HEK293 (cell line): Measurements from ENCODE around the gene GPR132.

ENCODE experiments used
- BCL6B ChIP-seq: fragments of 450-650 bp; formaldehyde crosslinking; IDR thresholded peaks from 2 replicates; pipeline ENCODE4 v1.5.1; 2017; ENCODE audit warnings: missing biosample characterization, missing genetic modification characterization
- EGR2 ChIP-seq: fragments of 450-650 bp; formaldehyde crosslinking; IDR thresholded peaks from 2 replicates; pipeline ENCODE4 v1.5.1; 2016; ENCODE audit warnings: low read depth, missing biosample characterization, missing genetic modification characterization
- GLIS1 ChIP-seq: fragments of 450-650 bp; formaldehyde crosslinking; IDR thresholded peaks from 2 replicates; pipeline ENCODE4 v1.5.1; 2016; ENCODE audit warnings: missing biosample characterization, missing genetic modification characterization
- GLIS2 ChIP-seq: fragments of 450-650 bp; formaldehyde crosslinking; IDR thresholded peaks from 2 replicates; pipeline ENCODE4 v1.5.1; 2016; ENCODE audit warnings: missing biosample characterization, missing genetic modification characterization
- HIC1 ChIP-seq: fragments of 450-650 bp; formaldehyde crosslinking; IDR thresholded peaks from 2 replicates; pipeline ENCODE4 v1.5.1; 2016; ENCODE audit warnings: missing biosample characterization, missing genetic modification characterization
- KLF10 ChIP-seq: fragments of 450-650 bp; IDR thresholded peaks from 2 replicates; pipeline ENCODE4 v1.5.1; 2018; ENCODE audit warnings: missing biosample characterization, mild to moderate bottlenecking, missing genetic modification characterization
- KLF7 ChIP-seq: fragments of 450-650 bp; formaldehyde crosslinking; IDR thresholded peaks from 2 replicates; pipeline ENCODE4 v1.5.1; 2016; ENCODE audit warnings: missing biosample characterization, missing genetic modification characterization, borderline replicate concordance
- KLF8 ChIP-seq: fragments of 450-650 bp; formaldehyde crosslinking; IDR thresholded peaks from 2 replicates; pipeline ENCODE4 v1.5.1; 2016; ENCODE audit warnings: missing biosample characterization, missing genetic modification characterization
- PRDM10 ChIP-seq: fragments of 450-650 bp; formaldehyde crosslinking; IDR thresholded peaks from 2 replicates; pipeline ENCODE4 v1.5.1; 2016; ENCODE audit warnings: missing biosample characterization, missing genetic modification characterization
- WT1 ChIP-seq: fragments of 450-650 bp; formaldehyde crosslinking; IDR thresholded peaks from 2 replicates; pipeline ENCODE4 v1.5.1; 2016; ENCODE audit warnings: missing biosample characterization, missing genetic modification characterization
- YY2 ChIP-seq: fragments of 450-650 bp; formaldehyde crosslinking; IDR thresholded peaks from 2 replicates; pipeline ENCODE4 v1.5.1; 2016; ENCODE audit warnings: missing biosample characterization, missing genetic modification characterization
- ZBTB11 ChIP-seq: fragments of 450-650 bp; formaldehyde crosslinking; conservative IDR thresholded peaks from 2 replicates; pipeline ENCODE4 v1.5.1; 2016; ENCODE audit warnings: low read depth, missing biosample characterization, missing genetic modification characterization
- ZBTB26 ChIP-seq: fragments of 450-650 bp; formaldehyde crosslinking; optimal IDR thresholded peaks from 2 replicates; pipeline ENCODE3; 2016; ENCODE audit warnings: missing biosample characterization, mild to moderate bottlenecking, missing genetic modification characterization
- ZBTB6 ChIP-seq: fragments of 450-650 bp; formaldehyde crosslinking; IDR thresholded peaks from 2 replicates; pipeline ENCODE4 v1.5.1; 2017; ENCODE audit warnings: missing biosample characterization, missing genetic modification characterization
- ZBTB7A ChIP-seq: fragments of 450-650 bp; formaldehyde crosslinking; IDR thresholded peaks from 2 replicates; pipeline ENCODE4 v1.5.1; 2016; ENCODE audit warnings: low read depth, missing biosample characterization, missing genetic modification characterization
- ZFP3 ChIP-seq: fragments of 450-650 bp; formaldehyde crosslinking; IDR thresholded peaks from 2 replicates; pipeline ENCODE4 v1.5.1; 2016; ENCODE audit warnings: low read depth, missing biosample characterization, missing genetic modification characterization
- ZFP69B ChIP-seq: fragments of 450-650 bp; formaldehyde crosslinking; IDR thresholded peaks from 2 replicates; pipeline ENCODE4 v1.5.1; 2016; ENCODE audit warnings: missing biosample characterization, missing genetic modification characterization
- ZIC2 ChIP-seq: fragments of 450-650 bp; formaldehyde crosslinking; IDR thresholded peaks from 2 replicates; pipeline ENCODE4 v1.5.1; 2016; ENCODE audit warnings: missing biosample characterization, missing genetic modification characterization
- ZNF324 ChIP-seq: fragments of 450-650 bp; formaldehyde crosslinking; IDR thresholded peaks from 2 replicates; pipeline ENCODE4 v1.5.1; 2016; ENCODE audit warnings: missing biosample characterization, missing genetic modification characterization
- ZNF341 ChIP-seq: fragments of 450-650 bp; formaldehyde crosslinking; IDR thresholded peaks from 2 replicates; pipeline ENCODE4; 2016; ENCODE audit warnings: low read depth, missing biosample characterization, missing genetic modification characterization
- ZNF394 ChIP-seq: fragments of 450-650 bp; formaldehyde crosslinking; IDR thresholded peaks from 2 replicates; pipeline ENCODE4 v1.5.1; 2016; ENCODE audit warnings: missing biosample characterization, missing genetic modification characterization, mild to moderate bottlenecking, moderate library complexity, borderline replicate concordance
- ZNF423 ChIP-seq: fragments of 450-650 bp; formaldehyde crosslinking; IDR thresholded peaks from 2 replicates; pipeline ENCODE4 v1.5.1; 2016; ENCODE audit warnings: missing biosample characterization, missing genetic modification characterization
- ZNF501 ChIP-seq: fragments of 450-650 bp; formaldehyde crosslinking; IDR thresholded peaks from 2 replicates; pipeline ENCODE4 v1.5.1; 2016; ENCODE audit warnings: missing biosample characterization, missing genetic modification characterization
- ZNF843 ChIP-seq: fragments of 450-650 bp; formaldehyde crosslinking; IDR thresholded peaks from 2 replicates; pipeline ENCODE4 v1.5.1; 2016; ENCODE audit warnings: missing biosample characterization, missing genetic modification characterization
- ZSCAN30 ChIP-seq: fragments of 450-650 bp; IDR thresholded peaks from 2 replicates; pipeline ENCODE4 v1.5.1; 2018; ENCODE audit warnings: missing biosample characterization, mild to moderate bottlenecking, missing genetic modification characterization, moderate library complexity
- ZXDB ChIP-seq: fragments of 450-650 bp; formaldehyde crosslinking; IDR thresholded peaks from 2 replicates; pipeline ENCODE4 v1.5.1; 2016; ENCODE audit warnings: missing biosample characterization, missing genetic modification characterization

Gene GPR132

GRCh38 chr14:105086833-105087307, 21.6 kb upstream of the GPR132 start (continued):
- TF ChIP-seq ZBTB7A = peak; percentile 52; the same call in 1 of the 2 replicates
- TF ChIP-seq ZNF423 (tag by site-specific recombination) = peak; percentile 96
- TF ChIP-seq YY2 (tag by site-specific recombination) = no peak
- TF ChIP-seq ZIC2 (tag by site-specific recombination) = peak; percentile 66; the same call in 1 of the 2 replicates
- TF ChIP-seq ZBTB26 (tag by site-specific recombination) = peak; percentile 93
- TF ChIP-seq ZNF341 (tag by site-specific recombination) = peak; percentile 55
- peak; percentile 81 for TF ChIP-seq EGR2 (tag by site-specific recombination)
- peak; percentile 70; the same call in 1 of the 2 replicates for TF ChIP-seq ZNF501 (tag by site-specific recombination)
- peak; percentile 77 for TF ChIP-seq ZNF394 (tag by site-specific recombination)
- peak; percentile 94 for TF ChIP-seq ZSCAN30
- TF ChIP-seq PRDM10 = no peak
- no peak for TF ChIP-seq ZFP3
- TF ChIP-seq BCL6B (tag by site-specific recombination) = no peak
- TF ChIP-seq ZXDB (tag by site-specific recombination) = peak; percentile 71
- peak; percentile 77; the same call in 1 of the 2 replicates for TF ChIP-seq KLF8 (tag by site-specific recombination)
- peak; percentile 67 for TF ChIP-seq WT1
- 0 out of 2 replicates have a peak, but pooled peaks have one; percentile 20 for TF ChIP-seq HIC1 (tag by site-specific recombination)
- TF ChIP-seq GLIS2 (tag by site-specific recombination) = peak; percentile 90
- TF ChIP-seq KLF10 (tag by site-specific recombination) = no peak
- TF ChIP-seq ZNF324 (tag by site-specific recombination) = peak; percentile 86
- peak; percentile 55; the same call in 1 of the 2 replicates for TF ChIP-seq ZFP69B (tag by site-specific recombination)
- peak; percentile 45 for TF ChIP-seq ZBTB6 (tag by site-specific recombination)
- peak; percentile 73; the same call in 1 of the 2 replicates for TF ChIP-seq KLF7 (tag by site-specific recombination)
- peak; percentile 44; the same call in 1 of the 2 replicates for TF ChIP-seq ZNF843 (tag by site-specific recombination)
- peak; percentile 79 for TF ChIP-seq GLIS1
- TF ChIP-seq ZBTB11 (tag by site-specific recombination) = peak; percentile 39; the same call in 1 of the 2 replicates
